ENCODE data around the gene SLC13A4. TPM values are rescaled to one million over a fixed set of nuclear protein-coding genes. Genes with fewer than 3 reads are reported as not detected.

Gene SLC13A4
- total and polyA plus RNA-seq, 2 of the 13 experiments (the other 11 are each of a cell fraction or from before 2014, with no cell fraction given) = 0.04 TPM; not detected in 1

DNA sequence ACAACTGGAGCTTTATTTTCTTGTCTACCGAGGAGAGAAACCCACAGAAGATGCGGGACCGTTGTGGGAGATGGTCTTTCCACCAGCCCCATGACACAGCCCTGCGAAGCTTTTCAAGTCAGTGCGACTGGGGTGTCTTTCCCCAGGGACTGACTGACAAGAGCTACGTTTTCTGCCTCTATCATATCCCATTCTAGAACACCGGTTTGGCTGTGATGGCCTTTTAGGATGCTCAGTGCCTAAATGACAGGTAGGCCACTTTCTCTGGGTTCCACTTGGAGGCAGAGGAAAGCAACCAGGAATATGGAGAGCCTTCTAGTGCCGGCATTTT is 16.9 kb downstream of the SLC13A4 start:
- ATAC-seq (peak; percentile 14; the same call in 2 of the 3 replicates), DNase-seq (ENCODE audit: low spot score) (no peak), FAIRE-seq (no peak)
- no peak overlapping the region for H3K27ac ChIP-seq (ENCODE audit: extremely low read length, insufficient read depth, low read length)
- H3K9ac ChIP-seq (ENCODE audit: insufficient read depth, low read depth, low read length) = peak overlapping the region; percentile 0; the same call in 1 of the 2 replicates
- CTCF ChIA-PET (ENCODE audit: low intra/inter-chr PET ratio, low total read pairs) = no interaction called here
- no TSS peak for BruUV-seq (replicated peaks)
- H3K4me3 ChIP-seq (replicated peaks in 1 of 3; ENCODE audit: insufficient read depth in 1 of 3, low read depth in 2 of 3, low read length in 3 of 3) = peak overlapping the region in 2 of 3 experiments; percentile 28 to 42; a peak in 3 of 6 replicates
- H3K79me2 ChIP-seq (ENCODE audit: insufficient read depth, low read length) = no peaks in the 10 kb centered on the region
- no peaks in the 10 kb centered on the region for H4K20me1 ChIP-seq (ENCODE audit: insufficient read depth, low read length)
- H2AFZ ChIP-seq (ENCODE audit: low read length) = no peak overlapping the region
- POLR2A ChIA-PET = no interaction called here
- WGBS (ENCODE audit: low lambda C conversion rate) = 20% methylated on average over 5 of the region's 8 CpGs
- peaks cover 34% of the 10 kb centered on the region for H3K4me1 ChIP-seq (ENCODE audit: insufficient read depth, low read length)
- peak overlapping the region; percentile 73 for H3K4me2 ChIP-seq (ENCODE audit: low read depth, low read length)
- in situ Hi-C loops (cut with HindIII; ENCODE audit: extremely low pct_ligation_motif_present, low pct_unique_long_range_greater_than_20kb) = no loop called here
- 0 out of 2 replicates have a peak, but pooled peaks have one; percentile 37 for TF ChIP-seq ZNF230 (CRISPR knock-in tag; IDR thresholded peaks at IDR 0.05)
- TF ChIP-seq, protein P1, sequence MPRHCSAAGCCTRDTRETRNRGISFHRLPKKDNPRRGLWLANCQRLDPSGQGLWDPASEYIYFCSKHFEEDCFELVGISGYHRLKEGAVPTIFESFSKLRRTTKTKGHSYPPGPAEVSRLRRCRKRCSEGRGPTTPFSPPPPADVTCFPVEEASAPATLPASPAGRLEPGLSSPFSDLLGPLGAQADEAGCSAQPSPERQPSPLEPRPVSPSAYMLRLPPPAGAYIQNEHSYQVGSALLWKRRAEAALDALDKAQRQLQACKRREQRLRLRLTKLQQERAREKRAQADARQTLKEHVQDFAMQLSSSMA (CRISPR knock-in tag; IDR thresholded peaks at IDR 0.05) = no peak
- no peak for TF ChIP-seq ZSCAN20 (CRISPR knock-in tag; IDR thresholded peaks at IDR 0.05; ENCODE audit: borderline replicate concordance)
- no peak for TF ChIP-seq MZF1 (CRISPR knock-in tag; IDR thresholded peaks at IDR 0.05; ENCODE audit: borderline replicate concordance)
- no peaks in the 10 kb centered on the region for H3K9me3 ChIP-seq (ENCODE audit: low read length)
- no peaks in the 10 kb centered on the region for H3K36me3 ChIP-seq (replicated peaks in 1 of 2; ENCODE audit: control insufficient read depth in 1 of 2, insufficient read depth in 2 of 2, low read length in 2 of 2)
- peaks cover 5 to 31% of the 10 kb centered on the region in 2 experiments; a peak in 4 of 5 replicates for H3K27me3 ChIP-seq (ENCODE audit: control insufficient read depth in 1 of 2, insufficient read depth in 2 of 2, low read length in 2 of 2)
- intact Hi-C loops (cut with micrococcal nuclease; ENCODE audit: unreplicated experiment) = no loop called here

GRCh38 chr7:135710417-135711138 is 17.4 kb downstream of the SLC13A4 start:
- Histone ChIP-seq H3K4me3 (replicated peaks in 1 of 3; ENCODE audit: insufficient read depth in 1 of 3, low read depth in 2 of 3, low read length in 3 of 3) (peak overlapping the region in 2 of 3 experiments; percentile 28 to 42; a peak in 2 of 6 replicates), H3K27ac (ENCODE audit: extremely low read length, insufficient read depth, low read length) (no peak overlapping the region), H4K20me1 (ENCODE audit: insufficient read depth, low read length) (no peaks in the 10 kb centered on the region), H3K36me3 (replicated peaks in 1 of 2; ENCODE audit: control insufficient read depth in 1 of 2, insufficient read depth in 2 of 2, low read length in 2 of 2) (no peaks in the 10 kb centered on the region), H3K27me3 (ENCODE audit: control insufficient read depth in 1 of 2, insufficient read depth in 2 of 2, low read length in 2 of 2) (peaks cover 5 to 29% of the 10 kb centered on the region in 2 experiments; a peak in 4 of 5 replicates), H3K4me1 (ENCODE audit: insufficient read depth, low read length) (peaks cover 34% of the 10 kb centered on the region), H3K4me2 (ENCODE audit: low read depth, low read length) (peak overlapping the region; percentile 73), H3K9me3 (ENCODE audit: low read length) (no peaks in the 10 kb centered on the region), H3K79me2 (ENCODE audit: insufficient read depth, low read length) (no peaks in the 10 kb centered on the region), H3K9ac (ENCODE audit: insufficient read depth, low read depth, low read length) (peak overlapping the region; percentile 0; the same call in 1 of the 2 replicates), H2AFZ (ENCODE audit: low read length) (no peak overlapping the region)
- DNase-seq (ENCODE audit: low spot score) (peak; percentile 16), ATAC-seq (peak; percentile 68), FAIRE-seq (no peak)
- BruUV-seq (replicated peaks) = no TSS peak
- ChIA-PET POLR2A (no interaction called here), CTCF (ENCODE audit: low intra/inter-chr PET ratio, low total read pairs) (no interaction called here)
- WGBS (ENCODE audit: low lambda C conversion rate) = 28% methylated on average over 6 of the region's 11 CpGs
- intact Hi-C loops (cut with micrococcal nuclease; ENCODE audit: unreplicated experiment) (no loop called here), in situ Hi-C loops (cut with HindIII; ENCODE audit: extremely low pct_ligation_motif_present, low pct_unique_long_range_greater_than_20kb) (no loop called here)
- TF ChIP-seq MAZ (IDR thresholded peaks at IDR 0.05; ENCODE audit: borderline replicate concordance, low read depth, low read length) (peak; percentile 12; the same call in 1 of the 2 replicates), MAZ (CRISPR knock-in tag; IDR thresholded peaks at IDR 0.05; ENCODE audit: low read depth) (no peak), ZNF572 (CRISPR knock-in tag; IDR thresholded peaks at IDR 0.05) (no peak), BORCS8-MEF2B (CRISPR knock-in tag; IDR thresholded peaks at IDR 0.05) (no peak), ZBTB7B (CRISPR knock-in tag; IDR thresholded peaks at IDR 0.05) (no peak), RCOR2 (CRISPR knock-in tag; IDR thresholded peaks at IDR 0.05) (no peak), HNRNPK (IDR thresholded peaks at IDR 0.05; ENCODE audit: low read depth, low read length, poor library complexity, severe bottlenecking) (peak; percentile 59), CTCF (CRISPR knock-in tag; IDR thresholded peaks at IDR 0.05) (peak; percentile 40)
- TF ChIP-seq, protein P2, sequence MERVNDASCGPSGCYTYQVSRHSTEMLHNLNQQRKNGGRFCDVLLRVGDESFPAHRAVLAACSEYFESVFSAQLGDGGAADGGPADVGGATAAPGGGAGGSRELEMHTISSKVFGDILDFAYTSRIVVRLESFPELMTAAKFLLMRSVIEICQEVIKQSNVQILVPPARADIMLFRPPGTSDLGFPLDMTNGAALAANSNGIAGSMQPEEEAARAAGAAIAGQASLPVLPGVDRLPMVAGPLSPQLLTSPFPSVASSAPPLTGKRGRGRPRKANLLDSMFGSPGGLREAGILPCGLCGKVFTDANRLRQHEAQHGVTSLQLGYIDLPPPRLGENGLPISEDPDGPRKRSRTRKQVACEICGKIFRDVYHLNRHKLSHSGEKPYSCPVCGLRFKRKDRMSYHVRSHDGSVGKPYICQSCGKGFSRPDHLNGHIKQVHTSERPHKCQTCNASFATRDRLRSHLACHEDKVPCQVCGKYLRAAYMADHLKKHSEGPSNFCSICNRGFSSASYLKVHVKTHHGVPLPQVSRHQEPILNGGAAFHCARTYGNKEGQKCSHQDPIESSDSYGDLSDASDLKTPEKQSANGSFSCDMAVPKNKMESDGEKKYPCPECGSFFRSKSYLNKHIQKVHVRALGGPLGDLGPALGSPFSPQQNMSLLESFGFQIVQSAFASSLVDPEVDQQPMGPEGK (CRISPR knock-in tag; IDR thresholded peaks at IDR 0.05) = peak; percentile 60

Data from HepG2 (cell line).